GM12872 (cell line): ENCODE data around the gene OLAH.

Source experiments
- TF ChIP-seq, protein P1 (sequence below): IDR thresholded peaks from 3 replicates; pipeline ENCODE4 v1.5.1; 2011; ENCODE audit warnings: low read depth, mild to moderate bottlenecking, low read length, moderate library complexity; ENCODE audit not compliant: insufficient read depth

Gene OLAH

GRCh38 chr10:15045380-15045779, 1.6 kb downstream of the OLAH start:
- TF ChIP-seq, protein P1, sequence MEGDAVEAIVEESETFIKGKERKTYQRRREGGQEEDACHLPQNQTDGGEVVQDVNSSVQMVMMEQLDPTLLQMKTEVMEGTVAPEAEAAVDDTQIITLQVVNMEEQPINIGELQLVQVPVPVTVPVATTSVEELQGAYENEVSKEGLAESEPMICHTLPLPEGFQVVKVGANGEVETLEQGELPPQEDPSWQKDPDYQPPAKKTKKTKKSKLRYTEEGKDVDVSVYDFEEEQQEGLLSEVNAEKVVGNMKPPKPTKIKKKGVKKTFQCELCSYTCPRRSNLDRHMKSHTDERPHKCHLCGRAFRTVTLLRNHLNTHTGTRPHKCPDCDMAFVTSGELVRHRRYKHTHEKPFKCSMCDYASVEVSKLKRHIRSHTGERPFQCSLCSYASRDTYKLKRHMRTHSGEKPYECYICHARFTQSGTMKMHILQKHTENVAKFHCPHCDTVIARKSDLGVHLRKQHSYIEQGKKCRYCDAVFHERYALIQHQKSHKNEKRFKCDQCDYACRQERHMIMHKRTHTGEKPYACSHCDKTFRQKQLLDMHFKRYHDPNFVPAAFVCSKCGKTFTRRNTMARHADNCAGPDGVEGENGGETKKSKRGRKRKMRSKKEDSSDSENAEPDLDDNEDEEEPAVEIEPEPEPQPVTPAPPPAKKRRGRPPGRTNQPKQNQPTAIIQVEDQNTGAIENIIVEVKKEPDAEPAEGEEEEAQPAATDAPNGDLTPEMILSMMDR: no peak

DNA sequence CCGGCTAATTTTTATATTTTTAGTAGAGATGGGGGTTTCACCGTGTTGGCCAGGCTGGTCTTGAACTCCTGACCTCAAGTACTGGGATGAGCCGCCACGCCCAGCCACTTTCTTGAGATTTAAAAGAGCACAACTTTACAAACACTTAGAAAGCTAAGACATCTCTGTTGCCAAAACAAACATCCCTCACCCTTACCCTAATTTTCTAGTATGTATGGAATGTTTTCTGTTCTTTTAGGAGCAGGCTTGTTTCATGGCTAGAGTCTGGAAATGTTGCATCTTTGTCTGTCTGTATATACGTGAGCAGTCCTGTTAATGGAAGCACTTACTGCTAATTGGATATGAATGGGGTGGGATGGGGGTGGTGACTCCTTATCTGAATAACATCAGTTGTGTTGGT, 2.9 kb downstream of the OLAH start:
- TF ChIP-seq, protein P1: no peak

DNA sequence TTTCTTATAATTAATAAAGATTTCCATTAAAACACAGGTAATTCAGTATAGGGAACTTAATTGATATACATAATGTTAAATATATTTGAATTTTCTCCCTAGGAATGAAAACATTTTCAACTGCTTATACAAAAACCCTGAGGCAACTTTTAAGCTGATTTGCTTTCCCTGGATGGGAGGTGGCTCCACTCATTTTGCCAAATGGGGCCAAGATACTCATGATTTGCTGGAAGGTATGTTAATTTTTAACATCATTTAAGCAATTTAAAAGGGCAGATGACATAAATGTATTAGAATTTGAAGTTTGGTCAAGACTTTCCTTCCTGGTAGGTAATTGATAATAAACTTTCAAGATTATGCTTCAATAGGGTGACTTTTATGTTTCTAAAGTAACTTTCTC, 5.8 kb downstream of the OLAH start:
- TF ChIP-seq, protein P1: no peak

DNA sequence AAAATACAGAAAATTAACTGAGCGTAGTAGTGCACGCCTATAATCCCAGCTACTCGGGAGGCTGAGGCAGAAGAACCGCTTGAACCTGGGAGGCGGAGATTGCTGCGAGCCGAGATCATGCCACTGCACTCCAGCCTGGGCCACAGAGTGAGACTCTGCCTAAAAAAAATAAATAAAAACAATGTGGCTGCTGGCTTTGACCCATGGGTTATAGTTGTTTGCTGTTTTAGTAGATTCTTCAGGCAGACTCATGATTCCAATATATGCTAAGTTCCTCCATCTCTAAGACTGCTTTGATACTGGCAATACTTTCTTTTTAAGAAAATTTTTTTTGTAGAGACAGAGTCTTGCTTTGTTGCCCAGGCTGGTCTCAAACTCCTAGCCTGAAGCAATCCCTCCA, 8.4 kb downstream of the OLAH start:
- TF ChIP-seq, protein P1: no peak

- TF ChIP-seq, protein P1: no peak
Observed at GRCh38 chr10:15053061-15053460, 9.3 kb downstream of the OLAH start.

- TF ChIP-seq, protein P1: no peak
Observed at GRCh38 chr10:15058689-15059088, 14.9 kb downstream of the OLAH start.

DNA sequence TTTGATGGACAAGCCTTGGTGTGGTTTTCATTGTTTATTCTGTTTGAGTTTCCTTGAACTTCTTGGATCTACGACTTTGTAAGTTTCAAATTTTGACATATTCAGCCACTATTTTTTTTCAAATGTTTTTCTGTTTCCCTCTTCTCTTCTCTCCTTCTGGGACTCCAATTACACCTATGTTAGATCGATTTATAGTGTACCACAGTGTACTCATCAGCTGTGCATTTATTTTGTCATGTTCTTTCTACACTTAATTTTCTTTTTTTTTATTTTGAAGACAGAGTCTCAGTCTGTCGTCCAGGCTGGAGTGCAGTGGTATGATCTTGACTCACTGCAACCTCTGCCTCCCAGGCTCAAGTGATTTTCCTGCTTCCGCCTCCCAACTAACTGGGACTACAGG, 16.2 kb downstream of the OLAH start:
- TF ChIP-seq, protein P1: no peak

- TF ChIP-seq, protein P1: no peak
Observed at GRCh38 chr10:15060638-15061037, 16.9 kb downstream of the OLAH start.
